Parathyroid adenoma (tissue), 2 donors: ENCODE measurements around the gene FGD3.
"Not testable (repeated sequence)": the region's sequence is repeated elsewhere in the genome, so short reads cannot be mapped to it uniquely, and the experiment has no call there.

Source experiments
- H2AFZ ChIP-seq: fragments of 300-600 bp; sonication (generic); one replicate; pipeline ENCODE4 v1.7.0; 2017; ENCODE audit warnings: antibody characterized with exemption, mild to moderate bottlenecking
- H3K27ac ChIP-seq: fragments of 300-600 bp; sonication (generic); one replicate; pipeline ENCODE4 v1.7.0; 2017
- H3K27me3 ChIP-seq: fragments of 300-600 bp; sonication (generic); one replicate; pipeline ENCODE4 v1.7.0; 2017; ENCODE audit warnings: low read length; ENCODE audit not compliant: control insufficient read depth, insufficient read depth
- H3K36me3 ChIP-seq: fragments of 300-600 bp; sonication (generic); one replicate; pipeline ENCODE4 v1.7.0; 2017; ENCODE audit warnings: low read length; ENCODE audit not compliant: control insufficient read depth, insufficient read depth
- H3K4me1 ChIP-seq: fragments of 300-600 bp; sonication (generic); one replicate; pipeline ENCODE4 v1.7.0; 2017; ENCODE audit warnings: control low read depth
- H3K4me2 ChIP-seq: fragments of 300-600 bp; sonication (generic); one replicate; pipeline ENCODE4 v1.7.0; 2017; ENCODE audit warnings: low read length
- H3K4me3 ChIP-seq: fragments of 300-600 bp; sonication (generic); one replicate; pipeline ENCODE4 v1.7.0; 2017; ENCODE audit warnings: low read depth, low read length
- H3K79me2 ChIP-seq: fragments of 300-600 bp; sonication (generic); one replicate; pipeline ENCODE4 v1.7.0; 2017; ENCODE audit warnings: control low read depth
- H3K9ac ChIP-seq: fragments of 300-600 bp; sonication (generic); one replicate; pipeline ENCODE4 v1.7.0; 2017; ENCODE audit warnings: mild to moderate bottlenecking
- H3K9me3 ChIP-seq: fragments of 300-600 bp; sonication (generic); one replicate; pipeline ENCODE4 v1.7.0; 2017; ENCODE audit warnings: low read length; ENCODE audit not compliant: control insufficient read depth
- CTCF ChIP-seq: fragments of 300-600 bp; sonication (generic); IDR thresholded peaks from one replicate; pipeline ENCODE4 v1.7.0; 2017; ENCODE audit warnings: antibody characterized with exemption, mild to moderate bottlenecking
- donor health status: primary hyperparathyroidism.

Gene FGD3

GRCh38 chr9:92988215-92988768 is 41.0 kb downstream of the FGD3 start:
- H3K4me1 ChIP-seq, result no peaks in the 10 kb centered on the region
- no peak overlapping the region for H3K4me3 ChIP-seq
- no peak for TF ChIP-seq CTCF
- H3K36me3 ChIP-seq, result peaks cover 3% of the 10 kb centered on the region
- no peaks in the 10 kb centered on the region for H3K79me2 ChIP-seq
- no peaks in the 10 kb centered on the region for H3K9me3 ChIP-seq
- H3K27me3 ChIP-seq, result no peaks in the 10 kb centered on the region
- no peak overlapping the region for H3K27ac ChIP-seq
- no peak overlapping the region for H3K9ac ChIP-seq
- no peak overlapping the region for H3K4me2 ChIP-seq
- H2AFZ ChIP-seq, result no peak overlapping the region

GRCh38 chr9:92989561-92989960 is 42.2 kb downstream of the FGD3 start:
- H3K79me2 ChIP-seq, result no peaks in the 10 kb centered on the region
- no peak overlapping the region for H3K4me2 ChIP-seq
- H3K36me3 ChIP-seq, result no peaks in the 10 kb centered on the region
- H3K4me3 ChIP-seq, result no peak overlapping the region
- H3K4me1 ChIP-seq, result no peaks in the 10 kb centered on the region
- H3K9ac ChIP-seq, result no peak overlapping the region
- H3K9me3 ChIP-seq, result no peaks in the 10 kb centered on the region
- no peaks in the 10 kb centered on the region for H3K27me3 ChIP-seq
- no peak overlapping the region for H3K27ac ChIP-seq
- no peak for TF ChIP-seq CTCF
- H2AFZ ChIP-seq, result no peak overlapping the region

- Histone ChIP-seq H3K4me1 (no peaks in the 10 kb centered on the region), H3K4me3 (no peak overlapping the region)
- TF ChIP-seq CTCF, result no peak
Observed at GRCh38 chr9:92990461-92990860, 43.1 kb downstream of the FGD3 start.

GRCh38 chr9:92992549-92992948 is 45.2 kb downstream of the FGD3 start:
- no peak overlapping the region for H3K4me3 ChIP-seq
- TF ChIP-seq CTCF, result no peak
- H3K27ac ChIP-seq, result no peak overlapping the region
- H3K36me3 ChIP-seq, result no peaks in the 10 kb centered on the region
- no peaks in the 10 kb centered on the region for H3K79me2 ChIP-seq
- no peak overlapping the region for H3K4me2 ChIP-seq
- H2AFZ ChIP-seq, result no peak overlapping the region
- no peaks in the 10 kb centered on the region for H3K4me1 ChIP-seq
- no peak overlapping the region for H3K9ac ChIP-seq
- H3K27me3 ChIP-seq, result no peaks in the 10 kb centered on the region
- H3K9me3 ChIP-seq, result no peaks in the 10 kb centered on the region

More at GRCh38 chr9:92990461-92990860, 43.1 kb downstream of the FGD3 start:
- no peaks in the 10 kb centered on the region for H3K36me3 ChIP-seq
- H3K9me3 ChIP-seq, result no peaks in the 10 kb centered on the region
- H3K79me2 ChIP-seq, result no peaks in the 10 kb centered on the region
- no peak overlapping the region for H2AFZ ChIP-seq
- H3K27me3 ChIP-seq, result no peaks in the 10 kb centered on the region
- no peak overlapping the region for H3K27ac ChIP-seq
- no peak overlapping the region for H3K4me2 ChIP-seq
- no peak overlapping the region for H3K9ac ChIP-seq

GRCh38 chr9:92998871-92999270 is 51.5 kb downstream of the FGD3 start:
- not testable (repeated sequence) for H3K9me3 ChIP-seq, H3K9ac ChIP-seq, H3K27ac ChIP-seq, H2AFZ ChIP-seq, H3K36me3 ChIP-seq, H3K4me2 ChIP-seq, H3K79me2 ChIP-seq, H3K4me3 ChIP-seq, H3K4me1 ChIP-seq, H3K27me3 ChIP-seq
